ENCODE measurements around the gene SLIT3.

- TF ChIP-seq, protein P1, sequence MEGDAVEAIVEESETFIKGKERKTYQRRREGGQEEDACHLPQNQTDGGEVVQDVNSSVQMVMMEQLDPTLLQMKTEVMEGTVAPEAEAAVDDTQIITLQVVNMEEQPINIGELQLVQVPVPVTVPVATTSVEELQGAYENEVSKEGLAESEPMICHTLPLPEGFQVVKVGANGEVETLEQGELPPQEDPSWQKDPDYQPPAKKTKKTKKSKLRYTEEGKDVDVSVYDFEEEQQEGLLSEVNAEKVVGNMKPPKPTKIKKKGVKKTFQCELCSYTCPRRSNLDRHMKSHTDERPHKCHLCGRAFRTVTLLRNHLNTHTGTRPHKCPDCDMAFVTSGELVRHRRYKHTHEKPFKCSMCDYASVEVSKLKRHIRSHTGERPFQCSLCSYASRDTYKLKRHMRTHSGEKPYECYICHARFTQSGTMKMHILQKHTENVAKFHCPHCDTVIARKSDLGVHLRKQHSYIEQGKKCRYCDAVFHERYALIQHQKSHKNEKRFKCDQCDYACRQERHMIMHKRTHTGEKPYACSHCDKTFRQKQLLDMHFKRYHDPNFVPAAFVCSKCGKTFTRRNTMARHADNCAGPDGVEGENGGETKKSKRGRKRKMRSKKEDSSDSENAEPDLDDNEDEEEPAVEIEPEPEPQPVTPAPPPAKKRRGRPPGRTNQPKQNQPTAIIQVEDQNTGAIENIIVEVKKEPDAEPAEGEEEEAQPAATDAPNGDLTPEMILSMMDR (conservative IDR thresholded peaks at IDR 0.05), result no peak
- no peak for TF ChIP-seq EZH2 (IDR thresholded peaks at IDR 0.05; ENCODE audit: low read depth)
Measured at GRCh38 chr5:168893283-168893682, 407.7 kb downstream of the SLIT3 start.

Data from PC-9 (cell line).